GM23248 (cell line): ENCODE measurements around the gene ZNF622. TPM values are rescaled to one million over a fixed set of nuclear protein-coding genes. Genes with fewer than 3 reads are reported as not detected.

Experiments used
- DNase-seq: peaks from one replicate; pipeline ENCODE4 v3.0.0-alpha.2; 2015
- H2AFZ ChIP-seq: fragments of 200-600 bp; sonication (generic); 2 replicates; pipeline ENCODE4 v1.6.1; 2016; ENCODE audit warnings: antibody characterized with exemption
- H3F3A ChIP-seq: fragments of 200-600 bp; sonication (generic); 2 replicates; pipeline ENCODE4 v1.6.1; 2016; ENCODE audit warnings: mild to moderate bottlenecking, antibody characterized with exemption, mixed run types; ENCODE audit not compliant: insufficient read depth
- H3K27ac ChIP-seq: fragments of 200-600 bp; sonication (generic); 2 replicates; pipeline ENCODE4 v1.5.1; 2016; ENCODE audit warnings: mild to moderate bottlenecking
- H3K27me3 ChIP-seq: fragments of 200-600 bp; sonication (generic); replicated peaks from 2 replicates; pipeline ENCODE4 v1.6.1; 2016; ENCODE audit warnings: mild to moderate bottlenecking; ENCODE audit not compliant: insufficient read depth
- H3K36me3 ChIP-seq: fragments of 200-600 bp; sonication (generic); 2 replicates; pipeline ENCODE4 v1.6.1; 2016; ENCODE audit warnings: low read depth, mild to moderate bottlenecking
- H3K4me1 ChIP-seq: fragments of 200-600 bp; sonication (generic); 2 replicates; pipeline ENCODE4 v1.6.1; 2016; ENCODE audit warnings: mild to moderate bottlenecking; ENCODE audit not compliant: insufficient read depth
- H3K4me2 ChIP-seq: fragments of 200-600 bp; sonication (generic); one replicate; pipeline ENCODE4 v1.6.1; 2016; ENCODE audit warnings: mild to moderate bottlenecking; ENCODE audit not compliant: unreplicated experiment
- H3K4me3 ChIP-seq: fragments of 200-600 bp; sonication (generic); 2 replicates; pipeline ENCODE4 v1.5.1; 2016; ENCODE audit warnings: mild to moderate bottlenecking
- H3K79me2 ChIP-seq: fragments of 200-600 bp; sonication (generic); 2 replicates; pipeline ENCODE4 v1.6.1; 2016; ENCODE audit warnings: mild to moderate bottlenecking; ENCODE audit not compliant: insufficient read depth
- H3K9ac ChIP-seq: fragments of 200-600 bp; sonication (generic); 2 replicates; pipeline ENCODE4 v1.6.1; 2016; ENCODE audit warnings: mild to moderate bottlenecking
- H3K9me2 ChIP-seq: fragments of 200-600 bp; sonication (generic); 2 replicates; pipeline ENCODE4 v1.6.1; 2016; ENCODE audit warnings: mixed run types, mild to moderate bottlenecking, moderate library complexity; ENCODE audit not compliant: insufficient read depth
- H3K9me3 ChIP-seq: fragments of 200-600 bp; sonication (generic); one replicate; pipeline ENCODE4 v1.6.1; 2017; ENCODE audit warnings: low read depth
- H4K20me1 ChIP-seq: fragments of 200-600 bp; sonication (generic); 2 replicates; pipeline ENCODE4 v1.6.0; 2016; ENCODE audit not compliant: insufficient read depth
- EZH2 ChIP-seq: fragments of 200-600 bp; sonication (generic); IDR thresholded peaks from 2 replicates; pipeline ENCODE4 v1.6.1; 2018; ENCODE audit warnings: antibody characterized with exemption, mild to moderate bottlenecking; ENCODE audit not compliant: insufficient read depth, poor library complexity, severe bottlenecking
- EZH2phosphoT487 ChIP-seq: fragments of 200-600 bp; sonication (generic); IDR thresholded peaks from 2 replicates; pipeline ENCODE4 v1.6.1; 2018; ENCODE audit warnings: antibody characterized with exemption, moderate library complexity, mild to moderate bottlenecking, low read depth; ENCODE audit not compliant: insufficient read depth
- WGBS, 2 experiments: methylation state at CpG; one replicate each; pipeline ENCODE4 v1.1.6; 2015 to 2017; ENCODE audit warnings: low lambda C conversion rate in 2 of 2, low coverage in 1 of 2; ENCODE audit errors: missing lambda C conversion rate in 2 of 2; 5-methylcytosine and 5-hydroxymethylcytosine counted together
- in situ Hi-C: fragments of 300-500 bp; cut with MboI; formaldehyde crosslinking; loops from 2 replicates; pipeline ENCODE4 v1.15.0; 2020
- polyA plus RNA-seq: library from polyadenylated mRNA; unstranded; fragments of >200 nt; fragmentation: Nextera tagmentation; extraction: Ambion mirVana; gene quantifications from 2 replicates; pipeline ENCODE4 v1.2.1, GENCODE V29; 2016
- total RNA-seq: library from RNA; depleted of rRNA; stranded (reverse); fragments of >200 nt; shearing (Covaris generic); gene quantifications from 2 replicates; pipeline ENCODE4 v1.2.3, GENCODE V29; 2014

Gene ZNF622
- total and polyA plus RNA-seq, 2 experiments from 2014 or later, result 52.1 to 58.1 TPM

DNA sequence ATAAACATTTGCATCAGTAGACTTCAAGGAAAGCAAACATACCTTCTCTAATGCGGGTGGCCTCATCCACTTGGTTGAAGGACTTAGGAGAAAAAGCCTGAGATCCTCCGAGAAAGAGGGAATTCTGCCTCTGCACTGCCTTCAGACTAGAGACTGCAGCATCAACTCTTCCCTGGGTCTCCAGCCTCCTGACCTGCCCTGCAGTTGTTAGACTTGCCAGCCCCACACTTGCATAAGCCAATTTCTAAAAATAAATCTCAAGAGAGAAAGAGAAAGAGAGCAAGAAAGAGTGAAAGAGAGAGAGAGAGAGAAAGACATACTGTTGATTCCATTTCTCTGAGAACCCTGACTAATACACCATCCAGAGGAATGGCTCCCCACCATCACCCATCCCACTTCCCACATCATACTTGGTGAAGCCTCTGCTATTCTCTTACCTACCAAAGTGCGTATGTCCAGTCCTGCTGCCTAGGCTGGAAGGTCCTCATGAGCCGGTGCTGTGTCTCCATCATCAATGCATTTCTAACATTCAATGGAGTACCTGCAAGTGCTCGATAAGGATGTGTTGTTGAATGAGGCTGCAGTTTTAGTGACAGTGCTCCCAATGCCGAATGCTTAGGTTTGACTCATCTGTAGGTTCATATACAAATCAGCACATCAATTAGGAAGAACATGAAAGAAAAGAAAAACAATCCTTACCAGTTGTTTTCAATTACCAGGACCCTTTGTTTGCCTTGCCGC, 35.1 kb downstream of the ZNF622 start:
- no peaks in the 10 kb centered on the region for H4K20me1 ChIP-seq
- no peaks in the 10 kb centered on the region for H3K4me1 ChIP-seq
- DNase-seq, result no peak
- in situ Hi-C loops, result no loop called here
- WGBS, 2 experiments, result 66 to 71% methylated on average over 7 of the region's 7 CpGs
- H3K27ac ChIP-seq, result no peak overlapping the region
- peaks cover 12% of the 10 kb centered on the region; the same call in 1 of the 2 replicates for H3K27me3 ChIP-seq
- H3K9ac ChIP-seq, result no peak overlapping the region
- H3K79me2 ChIP-seq, result no peaks in the 10 kb centered on the region
- no peaks in the 10 kb centered on the region for H3K9me3 ChIP-seq
- H3K9me2 ChIP-seq, result no peaks in the 10 kb centered on the region
- no peak overlapping the region for H3K4me3 ChIP-seq
- TF ChIP-seq EZH2phosphoT487, result no peak
- no peak for TF ChIP-seq EZH2
- no peaks in the 10 kb centered on the region for H3K36me3 ChIP-seq
- no peaks in the 10 kb centered on the region for H3F3A ChIP-seq
- H3K4me2 ChIP-seq, result no peak overlapping the region
- no peak overlapping the region for H2AFZ ChIP-seq

DNA sequence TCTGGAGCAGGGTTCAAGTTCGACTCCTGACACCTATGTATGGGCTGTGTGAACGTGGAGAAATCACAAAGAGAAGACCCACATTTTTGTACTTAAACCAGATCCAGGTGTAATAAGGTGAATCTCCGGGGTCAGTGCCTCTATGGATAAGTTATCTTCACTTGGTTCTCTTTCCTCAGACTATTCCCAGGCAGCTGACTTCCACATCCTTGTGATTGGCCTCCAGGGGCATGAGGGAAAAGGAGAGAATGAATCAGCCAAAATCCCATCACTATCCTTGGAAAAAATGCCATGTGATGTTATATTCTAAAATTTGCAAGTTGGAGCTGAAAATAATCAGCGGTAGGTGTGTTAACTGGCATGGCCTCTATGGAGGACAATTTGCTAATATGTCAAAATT, 37.2 kb downstream of the ZNF622 start:
- no peak for DNase-seq
- Histone ChIP-seq H3K9me2 (no peaks in the 10 kb centered on the region), H3K4me3 (no peak overlapping the region), H3K27me3 (peaks cover 12% of the 10 kb centered on the region; the same call in 1 of the 2 replicates), H3K36me3 (no peaks in the 10 kb centered on the region), H3K9me3 (no peaks in the 10 kb centered on the region), H4K20me1 (no peaks in the 10 kb centered on the region), H3K9ac (no peak overlapping the region), H3K27ac (no peak overlapping the region), H2AFZ (no peak overlapping the region), H3F3A (no peaks in the 10 kb centered on the region), H3K4me2 (no peak overlapping the region), H3K79me2 (no peaks in the 10 kb centered on the region), H3K4me1 (no peaks in the 10 kb centered on the region)
- no peak for TF ChIP-seq EZH2phosphoT487
- TF ChIP-seq EZH2, result no peak
- 44 to 51% methylated on average over 4 of the region's 4 CpGs for WGBS, 2 experiments
- in situ Hi-C loops, result no loop called here

DNA sequence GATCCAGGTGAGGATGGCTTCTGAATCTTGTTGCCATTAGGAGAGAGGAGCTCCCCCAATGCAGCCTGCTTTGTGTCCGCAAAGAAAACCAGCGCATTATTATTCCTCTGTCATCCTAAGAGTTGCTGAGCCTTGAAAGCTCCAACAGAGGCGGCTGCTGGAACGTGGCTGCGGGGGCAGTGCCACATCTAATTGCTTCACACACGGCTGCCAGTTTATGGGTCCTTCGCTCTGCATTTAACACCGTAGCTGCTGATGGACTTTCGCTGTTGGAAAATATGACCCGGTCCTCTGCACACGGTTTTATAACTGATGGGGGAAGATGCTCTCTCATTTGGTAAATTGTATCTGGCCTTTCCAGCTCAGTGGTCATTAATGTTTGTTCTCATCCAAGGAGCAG, 38.0 kb downstream of the ZNF622 start:
- 27 to 29% methylated on average over 11 of the region's 11 CpGs for WGBS, 2 experiments
- no peaks in the 10 kb centered on the region for H4K20me1 ChIP-seq
- peaks cover 5% of the 10 kb centered on the region; the same call in 1 of the 2 replicates for H3K27me3 ChIP-seq
- H3K9me3 ChIP-seq, result no peaks in the 10 kb centered on the region
- H3K36me3 ChIP-seq, result no peaks in the 10 kb centered on the region
- no peaks in the 10 kb centered on the region for H3K79me2 ChIP-seq
- no peak overlapping the region for H3K4me2 ChIP-seq
- H3K9ac ChIP-seq, result no peak overlapping the region
- no peaks in the 10 kb centered on the region for H3F3A ChIP-seq
- no peaks in the 10 kb centered on the region for H3K9me2 ChIP-seq
- H3K4me1 ChIP-seq, result no peaks in the 10 kb centered on the region
- no peak for DNase-seq
- H2AFZ ChIP-seq, result no peak overlapping the region
- in situ Hi-C loops, result no loop called here
- TF ChIP-seq EZH2 (no peak), EZH2phosphoT487 (no peak)
- H3K4me3 ChIP-seq, result no peak overlapping the region
- H3K27ac ChIP-seq, result no peak overlapping the region

DNA sequence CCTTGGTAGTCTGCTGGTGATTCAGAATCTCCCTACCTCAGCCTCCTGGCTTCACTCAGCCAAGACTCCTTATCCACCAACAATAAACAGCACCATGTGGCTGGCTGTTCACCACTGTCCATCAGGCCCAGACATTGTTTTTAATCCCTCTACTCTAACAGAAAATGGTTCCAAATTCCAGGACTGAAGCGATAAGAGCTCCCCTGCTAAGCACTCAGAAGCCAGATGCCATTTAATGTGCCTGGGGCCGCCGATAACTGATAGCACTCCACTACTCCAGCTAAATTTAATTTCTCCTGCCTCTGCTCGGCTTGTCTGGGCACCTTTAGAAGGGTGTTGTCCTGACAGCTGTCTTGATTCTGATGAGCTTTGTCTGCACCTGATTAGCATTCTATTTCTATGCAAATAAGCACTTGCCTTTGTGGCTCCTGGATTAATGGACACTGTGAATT, 47.1 kb downstream of the ZNF622 start:
- Histone ChIP-seq H3K4me3 (no peak overlapping the region), H3K79me2 (no peaks in the 10 kb centered on the region), H3K9ac (no peak overlapping the region), H3K9me2 (no peaks in the 10 kb centered on the region), H3K27me3 (no peaks in the 10 kb centered on the region), H3K4me2 (no peak overlapping the region), H4K20me1 (no peaks in the 10 kb centered on the region), H3K4me1 (0 out of 2 replicates have a peak, but pooled peaks cover 2% of the 10 kb centered on the region), H3F3A (no peaks in the 10 kb centered on the region), H3K9me3 (no peaks in the 10 kb centered on the region), H2AFZ (no peak overlapping the region), H3K27ac (no peak overlapping the region), H3K36me3 (no peaks in the 10 kb centered on the region)
- DNase-seq, result no peak
- 40 to 45% methylated on average over 4 of the region's 4 CpGs for WGBS, 2 experiments
- in situ Hi-C loops, result no loop called here
- TF ChIP-seq EZH2 (no peak), EZH2phosphoT487 (no peak)
